Medulla oblongata (tissue), 1 donor: ENCODE data around the gene PHKG2.

Experiments
- DNase-seq: peaks from one replicate; pipeline ENCODE4 v3.0.0-alpha.2; 2015; ENCODE audit errors: extremely low spot score

PHKG2 gene

DNA sequence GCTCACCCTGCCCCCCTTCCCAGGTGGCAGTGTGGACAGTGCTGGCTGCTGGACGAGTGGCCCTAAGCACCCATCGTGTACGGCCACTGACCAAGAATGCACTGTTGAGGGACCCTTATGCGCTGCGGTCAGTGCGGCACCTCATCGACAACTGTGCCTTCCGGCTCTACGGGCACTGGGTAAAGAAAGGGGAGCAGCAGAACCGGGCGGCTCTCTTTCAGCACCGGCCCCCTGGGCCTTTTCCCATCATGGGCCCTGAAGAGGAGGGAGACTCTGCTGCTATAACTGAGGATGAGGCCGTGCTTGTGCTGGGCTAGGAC, 8.5 kb downstream of the PHKG2 start:
- DNase-seq: no peak

DNA sequence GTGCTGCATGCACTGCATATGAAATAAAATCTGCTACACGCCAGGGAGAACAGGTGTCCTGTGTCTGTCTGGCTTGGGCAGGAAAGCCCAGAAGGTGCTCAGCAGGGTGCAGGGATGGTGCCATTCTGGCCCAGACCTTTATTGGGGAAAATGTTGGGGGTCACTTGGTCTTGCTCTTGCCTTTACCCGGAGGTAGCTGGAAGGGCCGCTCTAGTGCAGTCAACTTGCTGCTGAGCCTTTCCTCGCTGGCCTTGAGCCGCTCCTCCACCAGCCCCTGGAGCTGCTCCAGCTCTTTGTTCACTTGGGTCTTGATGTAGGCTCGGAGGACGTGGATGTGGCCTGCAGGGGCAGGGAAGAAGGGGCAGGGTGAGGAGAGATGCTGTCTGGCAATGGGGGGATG, 9.1 kb downstream of the PHKG2 start:
- DNase-seq: no peak

DNA sequence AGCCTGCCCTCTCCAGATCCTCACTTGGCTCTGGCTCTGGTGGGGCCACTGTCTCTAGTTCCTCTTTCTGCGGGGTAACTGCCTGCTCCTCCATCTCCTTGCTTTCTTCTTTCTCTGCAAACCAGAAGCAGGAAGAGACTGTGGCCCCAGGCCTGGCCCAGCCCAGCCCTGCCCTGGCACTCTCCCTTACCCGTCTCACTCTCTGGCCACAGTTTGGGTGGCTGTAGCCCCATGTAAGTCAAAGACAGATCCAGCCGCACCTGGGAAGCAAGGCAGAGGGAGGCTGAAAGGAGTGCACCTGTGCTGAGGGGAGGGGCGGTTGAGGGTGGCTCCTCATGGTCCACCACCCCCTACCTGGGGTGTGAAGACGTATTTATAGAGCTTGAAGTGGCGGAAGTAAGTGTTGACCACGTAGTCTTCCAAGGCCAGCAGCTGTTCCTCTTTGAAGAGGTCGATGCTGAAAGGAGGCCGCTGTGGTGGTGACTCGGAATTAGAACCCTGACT, 10.8 kb downstream of the PHKG2 start:
- DNase-seq: peak; percentile 56

DNA sequence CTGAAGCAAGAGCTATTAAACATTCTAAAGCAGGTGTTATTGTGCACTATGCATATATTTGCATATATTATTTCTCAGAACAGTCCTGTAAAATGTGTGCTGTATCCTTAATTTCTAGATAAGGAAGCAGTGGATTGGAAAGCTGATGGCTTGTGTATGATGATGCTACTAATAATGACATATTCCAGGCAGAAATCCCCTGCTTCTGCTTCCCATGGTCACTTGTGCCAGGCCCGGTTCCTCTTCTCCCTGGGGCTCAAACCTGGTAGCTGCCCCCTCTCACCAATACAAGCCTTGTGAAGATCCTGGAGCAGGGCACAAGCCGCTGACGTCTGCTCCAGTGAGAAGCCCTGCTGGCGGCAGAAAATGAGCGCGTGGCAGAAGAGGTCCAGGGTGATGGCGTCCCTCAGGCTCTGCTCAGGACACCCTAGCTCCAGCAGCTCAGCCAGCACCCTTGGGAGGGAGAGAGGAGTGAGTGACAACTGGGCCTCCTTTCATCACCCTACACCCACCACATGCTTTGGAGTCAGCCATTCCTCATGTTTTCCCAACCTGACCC, 11.9 kb downstream of the PHKG2 start:
- DNase-seq: no peak

DNA sequence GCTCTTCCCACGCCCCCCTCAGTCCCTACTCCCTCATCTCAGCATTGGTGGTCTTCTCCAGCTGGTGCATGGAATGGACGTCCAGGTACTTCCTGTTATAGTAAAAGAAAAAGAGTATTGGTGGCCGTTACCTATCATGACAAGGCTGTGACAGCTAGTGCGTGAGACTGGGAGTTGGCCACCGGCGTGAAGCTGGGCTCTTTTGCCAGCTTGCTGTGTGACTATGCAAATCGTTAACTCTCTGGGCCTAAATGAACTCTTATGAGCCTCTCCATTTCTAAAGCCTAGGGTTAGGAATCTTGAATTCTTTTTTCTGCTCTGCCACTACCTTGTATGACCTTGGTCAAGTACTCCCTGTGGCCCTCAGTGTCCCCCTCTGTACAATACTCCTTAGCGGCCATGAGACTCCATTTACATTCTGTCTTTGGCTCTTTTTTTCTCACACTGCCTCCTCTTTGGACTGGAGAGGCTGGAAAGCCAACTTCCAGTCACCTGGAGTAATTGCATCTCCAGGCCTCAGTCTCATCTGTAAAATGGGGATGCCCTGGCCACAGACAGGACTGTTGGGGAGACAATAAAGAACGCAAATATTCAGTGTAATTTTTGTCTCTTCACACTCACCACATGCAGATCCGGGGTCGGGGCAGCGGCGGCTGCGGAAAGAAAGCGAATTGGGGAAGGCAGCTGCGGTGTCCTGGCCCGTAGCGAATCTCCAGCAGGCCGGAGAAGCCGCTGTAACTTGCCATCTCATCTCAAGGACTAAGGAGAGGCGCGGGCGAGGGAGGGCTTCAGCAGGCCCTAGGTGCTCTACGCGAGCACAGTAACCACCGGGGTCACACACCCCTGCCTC, 12.6 kb downstream of the PHKG2 start:
- DNase-seq: no peak

DNA sequence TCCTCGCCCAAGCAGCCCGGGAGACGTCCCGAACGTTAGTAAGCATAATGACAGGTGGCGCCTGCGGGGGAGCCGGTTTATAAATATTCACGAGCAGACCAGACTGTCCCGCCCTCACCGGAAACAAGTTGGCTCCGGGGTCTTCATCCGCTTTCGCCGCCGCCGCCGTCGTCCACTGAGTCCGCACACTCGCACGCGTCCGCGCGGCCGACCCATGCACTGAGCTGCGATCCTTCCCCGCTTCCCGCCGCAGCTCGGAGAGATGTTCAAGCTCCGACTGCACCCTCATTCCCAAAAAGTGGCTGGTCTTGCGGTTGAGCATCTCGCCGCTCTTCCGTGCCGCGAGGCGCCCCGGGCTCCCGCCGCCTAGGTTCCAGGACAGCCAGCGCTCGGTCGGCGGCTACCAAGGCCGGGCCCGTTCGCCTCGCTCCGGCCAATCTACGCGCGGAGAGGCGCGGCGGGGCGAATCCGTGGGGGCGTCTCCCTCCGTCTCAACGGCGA, 13.3 kb downstream of the PHKG2 start:
- DNase-seq: no peak

DNA sequence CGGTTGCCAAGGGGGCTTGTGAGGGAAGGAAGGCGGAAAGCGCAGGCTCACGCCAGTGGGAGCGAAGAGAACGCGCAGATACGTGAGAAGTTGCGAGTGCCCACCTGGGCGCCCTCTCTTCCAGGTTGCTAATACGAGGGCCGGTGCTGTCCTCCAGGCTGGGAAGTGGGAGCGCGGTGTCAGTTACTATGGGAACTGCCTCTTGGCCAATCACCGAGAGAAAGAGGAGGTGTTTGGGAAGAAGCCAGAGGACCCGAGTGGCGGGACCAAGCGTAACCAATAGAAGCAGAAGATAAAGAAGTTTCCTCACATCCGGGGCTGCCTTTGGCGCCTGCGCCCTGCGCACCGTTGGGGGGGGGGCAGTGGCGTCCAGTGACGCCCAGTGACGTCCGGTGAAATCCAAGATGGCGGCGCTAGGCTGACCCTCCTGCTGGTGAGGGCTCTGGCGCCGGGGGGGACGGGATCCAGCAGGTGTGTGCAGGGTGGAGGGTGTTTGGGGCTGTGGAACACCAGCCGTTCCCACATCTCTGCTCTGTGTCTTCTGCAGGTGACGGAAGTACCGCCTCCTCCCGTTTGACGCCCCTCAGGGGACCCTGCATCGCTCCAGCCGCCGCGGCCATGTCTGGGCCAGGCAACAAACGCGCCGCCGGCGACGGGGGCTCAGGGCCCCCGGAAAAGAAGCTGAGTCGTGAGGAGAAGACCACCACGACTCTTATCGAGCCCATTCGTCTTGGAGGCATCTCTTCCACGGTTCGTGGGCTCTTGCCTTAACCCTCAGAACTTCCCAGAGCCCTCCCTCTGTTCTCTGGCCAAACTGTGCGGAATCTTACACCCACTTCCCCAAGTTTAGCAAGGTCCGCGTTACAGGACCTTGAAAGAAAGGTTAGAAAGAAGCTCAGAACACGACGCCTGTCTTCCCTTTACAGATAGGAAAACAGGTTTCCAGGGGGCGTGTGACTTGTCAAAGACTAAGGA, 14.0 kb downstream of the PHKG2 start, which contains the start of the genes CFAP119 and RNF40:
TSS of gene CFAP119 (minus strand) at position 135 of the 975 bp plus-strand sequence. CDS start 314 bp downstream, outside the sequence.
TSS of gene RNF40 (plus strand) at position 395 of the 975 bp plus-strand sequence. CDS start at position 619, 224 bp downstream.
- DNase-seq: peak; percentile 99

DNA sequence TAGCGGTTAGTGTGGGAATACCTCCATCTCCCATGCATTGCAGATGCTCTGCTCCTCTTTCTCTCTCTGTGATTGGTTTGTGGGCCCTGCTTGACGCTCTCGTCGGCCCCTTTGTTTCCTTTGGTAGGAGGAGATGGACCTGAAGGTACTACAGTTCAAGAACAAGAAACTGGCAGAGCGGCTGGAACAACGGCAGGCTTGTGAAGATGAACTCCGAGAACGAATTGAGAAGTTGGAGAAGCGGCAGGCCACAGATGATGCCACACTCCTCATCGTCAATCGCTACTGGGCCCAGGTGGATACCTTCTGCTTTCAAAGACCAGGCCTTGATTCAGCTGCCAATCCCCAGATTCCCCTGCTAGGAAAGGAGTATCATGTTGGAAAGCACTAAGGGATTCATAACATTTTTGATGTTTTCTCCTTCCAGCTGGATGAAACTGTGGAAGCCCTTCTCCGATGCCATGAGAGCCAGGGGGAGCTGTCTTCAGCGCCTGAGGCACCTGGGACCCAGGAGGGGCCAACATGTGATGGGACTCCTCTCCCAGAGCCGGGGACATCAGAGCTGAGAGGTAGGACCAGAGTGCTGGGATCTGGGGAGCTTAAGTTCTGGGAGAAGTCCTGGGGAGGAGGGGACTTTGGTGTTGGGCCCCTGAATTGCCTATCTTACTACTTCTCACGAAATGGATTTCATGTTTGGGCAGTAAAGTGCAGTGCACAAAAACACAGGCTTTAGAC, 14.9 kb downstream of the PHKG2 start:
- no peak for DNase-seq

DNA sequence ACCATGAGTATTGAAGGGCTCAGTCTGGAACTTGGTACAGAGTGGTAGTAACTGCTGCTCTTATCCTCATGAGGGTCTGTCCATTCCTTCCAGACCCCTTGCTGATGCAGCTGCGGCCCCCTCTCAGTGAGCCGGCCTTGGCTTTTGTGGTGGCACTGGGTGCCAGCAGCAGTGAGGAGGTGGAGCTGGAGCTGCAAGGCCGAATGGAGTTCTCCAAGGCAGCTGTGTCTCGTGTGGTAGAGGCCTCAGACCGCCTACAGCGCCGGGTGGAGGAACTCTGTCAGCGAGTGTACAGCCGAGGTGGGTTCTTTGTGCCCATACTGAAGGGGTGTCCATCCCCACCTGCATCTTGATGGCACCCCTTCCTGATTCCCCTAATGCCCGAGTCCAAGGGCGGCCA, 15.9 kb downstream of the PHKG2 start:
- DNase-seq: no peak

DNA sequence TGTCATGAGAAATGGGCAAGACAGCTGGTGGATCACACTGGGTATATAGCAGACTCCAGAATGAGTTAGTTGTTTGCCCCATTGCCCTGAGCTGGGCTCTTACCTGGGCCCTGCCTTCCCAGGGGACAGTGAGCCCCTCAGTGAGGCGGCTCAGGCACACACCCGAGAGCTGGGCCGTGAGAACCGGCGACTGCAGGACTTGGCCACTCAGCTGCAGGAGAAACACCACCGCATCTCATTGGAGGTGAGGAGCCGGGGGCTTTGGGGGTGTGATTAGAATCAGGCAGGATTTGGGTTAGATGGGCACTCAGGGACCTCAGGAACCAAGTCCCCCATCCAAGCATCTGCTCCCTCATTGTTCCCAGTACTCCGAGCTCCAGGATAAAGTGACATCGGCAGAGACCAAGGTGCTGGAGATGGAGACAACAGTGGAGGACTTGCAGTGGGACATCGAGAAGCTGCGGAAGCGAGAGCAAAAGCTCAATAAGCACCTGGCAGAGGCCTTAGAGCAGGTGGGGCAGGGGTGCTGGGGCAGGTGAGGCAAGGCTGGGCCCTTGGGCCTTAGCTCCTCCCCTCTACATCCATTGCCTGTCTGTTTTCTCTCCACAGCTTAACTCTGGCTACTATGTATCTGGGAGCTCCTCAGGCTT, 16.7 kb downstream of the PHKG2 start:
- no peak for DNase-seq

DNA sequence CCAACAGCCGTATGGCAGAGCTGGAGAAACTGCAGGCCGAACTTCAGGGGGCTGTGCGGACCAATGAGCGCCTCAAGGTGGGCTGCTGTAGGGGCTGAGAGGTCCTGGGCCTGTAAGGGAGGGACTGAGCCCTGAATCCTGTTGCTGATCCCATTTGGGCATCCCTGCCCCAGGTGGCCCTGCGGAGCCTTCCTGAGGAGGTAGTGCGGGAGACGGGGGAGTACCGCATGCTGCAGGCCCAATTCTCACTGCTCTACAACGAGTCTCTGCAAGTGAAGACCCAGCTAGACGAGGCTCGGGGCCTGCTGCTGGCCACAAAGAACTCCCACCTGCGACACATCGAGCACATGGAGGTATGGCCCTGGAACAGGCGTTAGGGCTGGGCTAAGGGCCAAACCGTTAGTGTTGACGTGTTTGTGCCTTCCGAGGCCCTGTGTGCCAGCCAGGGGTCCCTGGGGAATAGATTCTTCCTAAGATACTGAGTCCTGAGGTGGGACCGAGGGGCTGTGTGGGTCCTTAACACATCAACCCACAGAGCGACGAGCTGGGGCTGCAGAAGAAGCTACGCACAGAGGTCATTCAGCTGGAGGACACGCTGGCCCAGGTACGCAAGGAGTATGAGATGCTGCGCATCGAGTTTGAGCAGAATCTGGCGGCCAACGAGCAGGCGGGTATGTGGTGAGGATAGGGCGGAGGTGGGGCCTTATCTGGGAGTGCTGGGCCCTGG, 18.1 kb downstream of the PHKG2 start:
- no peak for DNase-seq

DNA sequence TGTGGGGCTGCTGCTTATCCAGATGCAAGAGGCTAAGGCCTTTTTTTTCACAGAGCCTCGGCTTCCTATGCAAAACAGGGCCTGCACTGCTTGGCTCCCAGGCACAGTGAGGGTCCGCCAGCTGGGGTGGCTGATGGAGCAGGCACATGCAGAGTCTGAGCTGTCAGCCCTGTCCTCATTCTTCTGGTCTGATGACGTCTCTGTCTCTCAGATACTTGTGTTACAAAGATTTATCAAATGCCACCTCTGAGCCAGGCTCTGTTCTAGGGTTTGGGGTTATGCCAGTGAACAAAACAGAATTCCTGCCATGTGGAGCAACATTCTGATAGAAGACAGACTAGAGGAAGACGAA, 18.7 kb downstream of the PHKG2 start:
- DNase-seq: no peak

DNA sequence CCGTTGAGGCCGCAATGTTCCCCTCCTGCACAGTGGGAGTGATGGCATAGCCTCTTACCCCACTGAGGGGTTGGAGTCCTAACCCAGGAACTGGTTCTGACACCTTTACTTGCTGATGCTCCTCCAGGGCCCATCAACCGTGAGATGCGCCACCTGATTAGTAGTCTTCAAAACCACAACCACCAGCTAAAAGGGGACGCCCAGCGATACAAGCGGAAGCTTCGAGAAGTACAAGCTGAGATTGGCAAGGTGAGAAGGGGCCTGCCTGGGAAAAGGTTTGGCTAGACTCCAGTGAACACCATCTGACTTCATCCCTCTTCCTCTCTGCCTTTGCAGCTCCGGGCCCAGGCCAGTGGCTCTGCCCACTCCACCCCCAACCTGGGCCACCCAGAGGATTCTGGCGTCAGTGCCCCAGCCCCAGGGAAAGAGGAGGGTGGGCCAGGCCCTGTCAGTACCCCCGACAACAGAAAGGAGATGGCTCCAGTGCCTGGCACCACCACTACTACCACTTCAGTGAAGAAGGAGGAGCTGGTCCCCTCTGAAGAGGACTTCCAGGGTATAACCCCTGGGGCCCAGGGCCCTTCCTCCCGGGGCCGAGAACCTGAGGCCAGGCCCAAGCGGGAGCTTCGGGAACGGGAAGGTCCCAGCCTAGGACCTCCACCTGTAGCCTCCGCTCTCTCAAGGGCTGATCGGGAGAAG, 19.7 kb downstream of the PHKG2 start:
- no peak for DNase-seq

DNA sequence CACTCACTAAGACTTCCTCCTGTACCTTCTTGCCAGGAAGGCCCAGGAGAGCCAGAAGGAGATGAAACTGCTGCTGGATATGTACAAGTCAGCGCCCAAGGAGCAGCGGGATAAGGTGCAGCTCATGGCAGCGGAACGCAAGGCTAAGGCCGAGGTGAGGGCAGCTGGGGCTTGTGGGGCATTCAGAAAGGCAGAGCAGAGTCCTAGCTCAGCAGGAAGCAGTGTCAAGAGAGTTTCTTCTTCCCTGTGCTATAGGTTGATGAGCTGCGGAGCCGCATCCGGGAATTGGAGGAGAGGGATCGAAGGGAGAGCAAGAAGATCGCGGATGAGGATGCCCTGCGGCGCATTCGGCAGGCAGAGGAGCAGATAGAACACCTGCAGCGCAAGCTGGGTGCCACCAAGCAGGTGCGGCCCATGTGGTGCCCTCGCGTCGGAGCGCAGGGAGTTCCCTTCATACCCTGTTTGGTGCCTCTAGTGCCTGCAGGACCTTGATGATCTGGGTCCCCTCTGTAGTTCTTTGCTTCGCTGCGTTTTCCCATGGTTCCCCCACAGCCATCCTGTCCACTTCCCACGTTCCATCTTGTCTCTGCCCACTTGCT, 20.5 kb downstream of the PHKG2 start:
- DNase-seq: no peak

DNA sequence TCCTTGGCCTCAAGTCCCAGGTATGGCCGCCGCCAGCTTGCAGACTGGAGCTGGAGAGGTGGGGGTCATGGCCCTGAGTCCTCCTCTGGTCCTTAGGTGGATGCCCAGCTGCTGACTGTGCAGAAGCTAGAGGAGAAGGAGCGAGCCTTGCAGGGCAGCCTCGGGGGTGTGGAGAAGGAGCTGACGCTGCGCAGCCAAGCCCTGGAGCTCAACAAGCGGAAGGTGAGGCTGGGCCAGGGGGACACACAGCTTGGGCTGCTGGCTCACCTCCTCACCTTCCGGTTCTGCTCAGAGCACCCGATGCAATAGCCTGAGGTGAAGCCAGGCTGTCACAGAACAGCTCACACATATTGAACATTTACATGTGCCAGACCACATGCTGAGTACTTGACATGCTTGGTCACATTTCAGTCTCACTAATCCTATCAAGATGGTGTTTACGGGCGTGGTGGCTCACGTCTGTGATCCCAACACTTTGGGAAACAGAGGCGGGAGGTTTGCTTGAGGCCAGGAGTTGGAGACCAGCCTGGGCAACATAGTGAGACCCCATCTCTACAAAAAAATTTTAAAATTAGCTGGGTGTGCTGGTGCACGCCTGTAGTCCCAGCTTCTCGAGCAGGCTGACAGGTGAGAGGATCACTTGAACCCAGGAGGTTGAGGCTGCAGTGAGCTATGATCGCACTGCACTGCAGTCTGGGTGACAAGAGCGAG, 21.3 kb downstream of the PHKG2 start:
- no peak for DNase-seq

DNA sequence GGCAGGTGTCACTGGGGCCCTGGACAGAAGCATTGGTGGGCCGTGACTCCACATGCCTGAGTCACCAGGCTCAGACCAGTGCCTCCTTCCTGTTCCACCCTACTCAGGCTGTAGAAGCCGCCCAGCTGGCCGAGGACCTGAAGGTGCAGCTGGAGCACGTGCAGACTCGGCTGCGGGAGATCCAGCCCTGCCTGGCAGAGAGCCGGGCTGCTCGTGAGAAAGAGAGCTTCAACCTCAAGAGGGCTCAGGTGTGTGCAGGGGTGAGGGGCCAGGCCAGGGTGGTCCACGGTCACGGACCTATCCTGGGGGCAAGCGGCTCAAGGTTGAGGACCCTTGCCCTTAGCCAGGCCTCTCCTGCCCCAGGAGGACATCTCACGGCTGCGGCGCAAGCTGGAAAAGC, 23.5 kb downstream of the PHKG2 start:
- DNase-seq: no peak

DNA sequence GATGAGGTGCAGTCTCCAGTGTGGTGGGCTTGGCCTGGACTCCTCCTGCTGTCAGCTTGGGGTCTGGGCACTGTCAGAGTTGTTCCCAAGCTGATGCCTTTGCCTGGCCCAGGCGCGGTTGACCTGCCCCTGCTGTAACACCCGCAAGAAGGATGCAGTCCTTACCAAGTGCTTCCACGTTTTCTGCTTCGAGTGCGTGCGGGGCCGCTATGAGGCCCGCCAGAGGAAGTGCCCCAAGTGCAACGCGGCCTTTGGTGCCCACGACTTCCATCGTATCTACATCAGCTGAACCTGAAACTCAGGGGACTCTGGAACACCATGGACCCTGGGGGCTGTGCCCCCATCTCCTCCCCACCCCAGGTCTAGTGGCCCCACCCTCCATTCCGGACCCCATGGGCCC, 25.6 kb downstream of the PHKG2 start:
- DNase-seq: no peak

DNA sequence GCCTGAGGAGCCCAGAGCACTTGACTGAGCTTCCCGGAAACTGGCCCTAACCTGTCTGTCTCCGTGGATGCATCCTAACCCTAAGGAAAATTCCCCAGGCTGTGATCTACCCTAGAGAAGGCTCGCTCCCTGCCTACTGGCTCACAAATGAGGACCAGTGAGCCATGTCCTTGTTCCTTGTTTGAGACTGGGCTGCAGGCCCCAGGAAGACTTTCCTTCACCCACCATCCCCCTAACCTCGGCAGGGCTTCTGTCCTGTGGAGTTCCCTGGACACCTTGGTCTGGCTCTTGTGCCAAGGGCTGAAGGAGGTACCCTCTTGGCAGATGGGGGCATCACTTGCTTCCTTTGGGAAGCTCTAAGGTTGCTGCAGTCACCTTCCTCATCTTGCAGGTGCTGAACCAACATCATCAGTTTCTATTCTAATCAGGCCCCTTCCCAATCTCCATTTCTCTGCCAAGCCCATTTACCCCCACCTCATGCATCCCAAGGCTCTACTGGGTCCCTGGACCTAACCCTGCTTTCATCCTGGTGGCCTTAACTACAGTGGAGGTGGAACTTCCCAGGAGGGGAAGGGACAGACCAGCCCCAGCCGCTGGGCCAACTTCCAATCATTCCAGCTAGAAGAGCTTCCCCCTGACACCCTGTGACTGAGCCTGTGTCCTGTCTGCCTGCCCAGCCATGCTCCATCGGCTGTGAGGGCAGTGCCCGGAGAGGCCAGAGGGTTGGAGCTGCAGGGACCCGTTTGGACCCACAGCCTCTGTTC, 26.3 kb downstream of the PHKG2 start:
- peak; percentile 54 for DNase-seq
